Mesodermal cell (in vitro differentiated cells): ENCODE data around the gene DACT2. TPM values are rescaled to one million over a fixed set of nuclear protein-coding genes. Genes with fewer than 3 reads are reported as not detected.
A peak's percentile ranks its signal among the peaks of the same experiment; 100 is the strongest.

Source experiments
- H3K27ac ChIP-seq: 2 replicates; pipeline ENCODE4 v1.7.0; 2013; ENCODE audit warnings: mild to moderate bottlenecking, low read depth, low read length, moderate library complexity; ENCODE audit not compliant: severe bottlenecking
- H3K36me3 ChIP-seq: 2 replicates; pipeline ENCODE4 v1.7.1; 2013; ENCODE audit warnings: mild to moderate bottlenecking, low read length, moderate library complexity; ENCODE audit not compliant: control insufficient read depth, insufficient read depth
- H3K4me1 ChIP-seq: one replicate; pipeline ENCODE4 v1.7.1; 2013; ENCODE audit warnings: mild to moderate bottlenecking, low read length; ENCODE audit not compliant: insufficient read depth, control insufficient read depth, poor library complexity, severe bottlenecking
- H3K4me3 ChIP-seq: 2 replicates; pipeline ENCODE4 v1.7.0; 2013; ENCODE audit warnings: low read length, control low read depth, mild to moderate bottlenecking; ENCODE audit not compliant: insufficient read depth, poor library complexity, severe bottlenecking; ENCODE audit errors: extremely low read depth
- H3K9me3 ChIP-seq: 2 replicates; pipeline ENCODE4 v1.7.1; 2013; ENCODE audit warnings: mild to moderate bottlenecking, low read length, moderate library complexity; ENCODE audit not compliant: control insufficient read depth
- WGBS, 2 experiments: methylation state at CpG; one replicate each; pipeline ENCODE4 v1.1.5; 2013; ENCODE audit warnings: missing lambda C conversion rate in 2 of 2; ENCODE audit not compliant: insufficient coverage in 2 of 2; 5-methylcytosine and 5-hydroxymethylcytosine counted together
- polyA plus RNA-seq, 2 experiments: library from polyadenylated mRNA; stranded (reverse); fragments of 50-300 nt; gene quantifications; one replicate each; pipeline ENCODE4 v1.2.3, GENCODE V29; 2013

DACT2 gene, protein sequence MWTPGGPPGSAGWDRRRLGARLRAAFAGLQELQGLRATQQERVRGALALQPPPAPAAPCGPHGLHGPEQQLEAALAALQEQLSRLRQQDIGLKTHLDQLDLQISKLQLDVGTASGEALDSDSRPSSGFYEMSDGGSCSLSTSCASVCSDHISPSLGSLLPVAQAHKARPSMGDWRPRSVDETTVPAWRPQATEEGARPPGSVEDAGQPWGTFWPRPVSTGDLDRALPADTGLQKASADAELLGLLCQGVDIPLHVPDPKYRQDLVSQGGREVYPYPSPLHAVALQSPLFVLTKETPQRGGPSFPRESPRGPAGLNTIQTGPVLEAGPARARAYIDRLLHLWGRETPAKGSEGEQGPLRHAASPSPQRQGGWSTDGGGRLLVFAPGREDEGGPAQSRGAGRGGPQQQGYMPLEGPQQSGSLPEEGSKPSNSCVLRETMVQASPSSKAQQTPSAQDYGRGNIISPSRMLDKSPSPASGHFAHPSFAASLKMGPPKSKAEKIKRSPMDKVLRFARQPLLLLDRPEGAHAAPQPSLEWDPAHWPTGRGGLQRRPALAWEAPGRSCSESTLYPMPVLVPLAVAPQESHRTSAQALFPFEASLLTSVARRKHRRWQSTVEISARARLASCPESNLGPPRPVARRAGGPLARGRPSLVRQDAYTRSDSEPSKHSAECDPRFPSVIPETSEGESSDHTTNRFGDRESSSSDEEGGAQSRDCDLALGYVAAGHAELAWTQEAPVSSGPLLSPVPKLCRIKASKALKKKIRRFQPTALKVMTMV
- polyA plus RNA-seq (2013, experiment 1 of 2): 0.41 TPM
- 0.86 TPM for polyA plus RNA-seq (2013, experiment 2 of 2)

DNA sequence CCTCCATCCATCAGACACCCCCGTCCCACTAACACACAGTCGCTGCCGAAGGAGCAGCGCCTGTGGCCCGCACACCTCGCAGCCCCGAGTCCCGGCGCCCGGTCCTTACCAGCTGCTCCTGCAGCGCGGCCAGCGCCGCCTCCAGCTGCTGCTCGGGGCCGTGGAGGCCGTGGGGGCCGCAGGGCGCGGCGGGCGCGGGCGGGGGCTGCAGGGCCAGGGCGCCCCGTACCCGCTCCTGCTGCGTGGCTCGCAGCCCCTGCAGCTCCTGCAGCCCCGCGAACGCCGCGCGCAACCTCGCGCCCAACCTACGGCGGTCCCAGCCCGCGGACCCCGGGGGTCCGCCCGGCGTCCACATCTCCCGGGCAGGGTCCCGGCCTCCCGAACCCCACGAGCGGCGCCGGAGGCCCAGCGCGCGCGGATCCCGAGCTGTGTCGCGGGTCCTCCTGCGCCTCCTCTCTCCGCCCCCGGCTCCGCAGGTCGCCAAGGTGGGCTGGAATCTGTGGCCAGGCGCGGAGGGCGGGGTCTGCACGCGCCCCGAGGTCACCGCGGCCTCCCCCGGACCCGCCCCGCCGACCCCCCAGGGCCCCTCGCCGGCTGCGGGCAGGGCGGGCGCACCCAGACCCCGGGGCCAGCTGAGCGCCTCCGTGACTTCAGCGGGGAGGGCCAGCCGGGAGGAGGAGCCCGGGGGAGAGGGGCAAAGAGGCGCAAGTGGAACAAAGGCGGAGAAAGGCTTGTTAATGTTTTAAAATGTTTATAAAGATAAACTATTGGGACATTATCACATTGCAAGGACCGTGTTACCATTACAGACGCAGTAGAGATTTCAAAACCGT is at the start of gene DACT2:
Gene DACT2 (minus strand): TSS at position 499 of the 833 bp plus-strand sequence. CDS start 144 bp downstream, at position 355.
- 0 to 1% methylated on average over 54 to 67 of the region's 92 CpGs for WGBS, 2 experiments
- peaks cover 7% of the 10 kb centered on the region for H3K9me3 ChIP-seq
- H3K36me3 ChIP-seq: no peaks in the 10 kb centered on the region
- peak within 1 kb of the TSS; percentile 43 for H3K4me3 ChIP-seq
- H3K4me1 ChIP-seq: peaks cover 2% of the 10 kb centered on the region
- H3K27ac ChIP-seq: no peak within 1 kb of the TSS

DNA sequence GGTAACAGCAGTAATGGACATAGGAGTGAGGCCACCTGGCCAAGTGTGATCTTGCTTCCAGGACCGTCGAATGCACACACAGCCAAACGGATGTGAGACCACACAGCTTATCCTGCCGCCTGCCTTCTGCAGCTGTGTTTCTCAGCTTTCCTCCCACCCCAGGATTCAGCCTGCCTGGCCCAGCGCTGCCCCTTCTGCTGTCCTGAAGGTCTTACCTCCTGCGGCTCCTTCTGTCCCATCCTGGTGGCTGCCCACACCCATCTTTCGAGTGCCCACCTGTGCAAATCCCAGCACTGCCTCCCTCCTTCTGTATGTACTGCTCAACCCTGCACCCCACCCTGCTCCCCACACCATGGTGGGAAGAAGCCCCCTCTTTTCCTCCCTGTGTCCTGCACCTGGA is 49.4 kb upstream of the DACT2 start:
- Histone ChIP-seq H3K4me3 (no peak overlapping the region), H3K27ac (no peak overlapping the region), H3K4me1 (no peaks in the 10 kb centered on the region), H3K36me3 (no peaks in the 10 kb centered on the region), H3K9me3 (peaks cover 4% of the 10 kb centered on the region)
- 87 to 92% methylated on average over 5 to 7 of the region's 7 CpGs for WGBS, 2 experiments

DNA sequence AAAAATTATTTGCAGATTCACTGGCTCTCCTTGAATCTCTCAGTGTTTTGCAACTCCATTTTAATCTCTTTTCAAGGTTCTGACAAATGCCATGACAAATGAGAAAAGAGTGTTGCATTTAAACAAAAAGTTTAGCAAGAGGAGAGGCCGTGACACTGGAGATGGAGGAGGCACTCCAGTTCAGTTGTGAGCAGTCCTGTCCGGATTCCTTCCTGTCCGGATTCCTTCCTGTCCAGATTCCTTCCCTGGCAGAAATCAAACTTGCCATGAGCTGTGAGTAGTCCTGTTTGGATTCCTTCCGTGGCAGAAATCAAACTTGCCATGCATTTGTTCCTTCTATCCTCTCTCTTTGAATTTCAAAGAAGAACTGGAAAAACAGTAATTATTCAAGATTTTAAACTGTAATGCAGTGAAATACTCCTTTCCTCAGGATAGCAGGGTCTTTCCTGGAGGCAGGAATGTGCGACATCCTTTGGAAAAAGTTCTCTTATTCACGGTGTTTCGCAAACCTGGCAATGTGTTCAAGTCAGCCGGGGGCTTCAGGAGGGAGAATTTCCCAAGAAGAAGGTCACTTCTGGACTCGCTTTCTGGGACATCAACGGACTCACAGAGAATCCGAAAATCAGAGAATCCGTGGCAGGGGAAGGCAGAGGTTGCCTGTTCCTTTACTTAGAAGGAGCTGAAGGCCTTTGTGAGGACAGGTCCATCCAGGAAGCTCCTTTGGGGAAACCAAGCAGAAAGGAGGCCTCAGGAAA is 48.7 kb upstream of the DACT2 start:
- H3K4me3 ChIP-seq: no peak overlapping the region
- peaks cover 4% of the 10 kb centered on the region for H3K9me3 ChIP-seq
- H3K27ac ChIP-seq: no peak overlapping the region
- 88 to 93% methylated on average over 11 of the region's 12 CpGs for WGBS, 2 experiments
- no peaks in the 10 kb centered on the region for H3K4me1 ChIP-seq
- no peaks in the 10 kb centered on the region for H3K36me3 ChIP-seq

DNA sequence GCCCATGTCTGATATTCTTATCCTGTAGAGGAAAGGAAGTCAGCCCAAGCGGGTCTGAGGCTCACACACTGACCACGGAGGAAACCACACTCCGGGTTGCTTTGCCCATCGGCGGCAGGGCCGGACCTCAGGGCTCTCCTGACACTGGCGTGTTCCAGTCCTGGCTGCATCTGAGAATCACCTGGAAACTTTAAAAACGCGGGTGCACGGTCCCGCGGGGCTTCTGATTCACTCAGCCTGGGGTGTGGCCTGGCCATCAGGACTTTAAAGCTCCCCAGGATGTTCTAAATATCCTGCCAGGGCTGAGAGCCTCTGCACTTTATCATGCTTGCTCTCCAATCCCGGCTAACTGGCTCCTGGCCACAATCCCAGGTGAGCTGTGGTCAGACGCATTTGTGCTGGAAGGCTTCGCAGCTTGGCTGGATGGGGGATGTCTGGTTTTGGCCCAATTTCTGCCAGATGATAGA is 47.7 kb upstream of the DACT2 start:
- Histone ChIP-seq H3K4me3 (no peak overlapping the region), H3K36me3 (no peaks in the 10 kb centered on the region), H3K4me1 (no peaks in the 10 kb centered on the region), H3K9me3 (peaks cover 4% of the 10 kb centered on the region), H3K27ac (no peak overlapping the region)
- WGBS, 2 experiments: 89 to 92% methylated on average over 15 of the region's 15 CpGs

DNA sequence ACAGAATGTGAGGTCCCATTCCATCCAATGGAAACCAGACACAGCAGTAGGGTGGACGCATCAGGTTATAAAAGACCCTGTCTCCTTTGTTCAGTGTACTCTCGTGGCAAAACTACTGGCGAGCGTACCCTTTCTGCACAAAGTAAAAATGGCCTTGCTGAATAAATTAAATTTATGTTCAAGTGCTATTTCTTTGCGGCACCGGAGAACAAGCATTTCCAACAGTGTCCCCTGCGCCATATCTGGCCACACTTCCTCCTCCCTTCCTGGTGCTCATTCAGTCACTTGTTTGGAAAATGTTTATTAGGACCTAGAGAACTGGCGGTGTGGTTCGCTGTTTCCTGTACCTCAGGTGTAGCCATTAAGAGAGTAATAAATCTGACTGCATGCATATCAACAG is 46.9 kb upstream of the DACT2 start:
- WGBS, 2 experiments: 94 to 95% methylated on average over 6 to 9 of the region's 9 CpGs
- peaks cover 4% of the 10 kb centered on the region for H3K9me3 ChIP-seq
- H3K4me3 ChIP-seq: no peak overlapping the region
- no peaks in the 10 kb centered on the region for H3K36me3 ChIP-seq
- H3K4me1 ChIP-seq: no peaks in the 10 kb centered on the region
- H3K27ac ChIP-seq: no peak overlapping the region

DNA sequence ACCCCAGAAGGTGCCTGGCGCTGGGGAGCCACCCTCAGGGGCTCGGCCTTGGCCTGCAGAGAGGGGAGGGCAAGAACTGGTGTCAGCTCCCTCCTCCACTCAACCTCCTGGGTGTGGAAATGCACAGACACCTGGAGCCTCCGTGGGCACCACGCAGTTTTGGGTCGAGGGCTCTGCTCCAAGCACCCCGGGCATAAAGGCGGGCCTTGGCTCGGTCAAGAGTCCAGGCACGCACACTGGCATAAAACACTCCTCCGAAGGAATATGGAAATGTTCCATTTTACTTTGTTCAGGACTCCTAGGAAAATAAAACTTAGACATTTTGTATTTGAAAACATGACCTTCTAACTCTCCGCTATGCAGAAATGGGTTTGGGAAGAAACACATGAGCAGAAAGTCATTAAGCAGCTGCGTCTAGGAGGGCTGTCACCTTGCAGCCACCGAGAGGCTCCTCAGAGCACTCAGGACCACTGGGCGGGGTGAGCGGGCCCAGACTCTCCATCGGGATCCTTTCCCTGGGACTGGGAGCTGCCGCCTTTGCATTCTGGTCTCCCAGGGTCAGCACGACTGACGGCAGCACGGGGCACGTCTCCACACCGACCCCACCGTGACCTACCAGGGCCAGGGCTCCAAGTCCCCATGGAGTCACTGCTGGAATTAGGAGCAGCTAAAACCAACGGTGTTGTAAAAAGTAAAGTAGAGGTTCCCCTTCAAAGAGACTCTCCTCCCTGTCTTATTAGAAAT is 46.0 kb upstream of the DACT2 start:
- 92 to 96% methylated on average over 20 to 21 of the region's 24 CpGs for WGBS, 2 experiments
- Histone ChIP-seq H3K27ac (no peak overlapping the region), H3K4me3 (no peak overlapping the region), H3K4me1 (no peaks in the 10 kb centered on the region), H3K36me3 (no peaks in the 10 kb centered on the region), H3K9me3 (peaks cover 4% of the 10 kb centered on the region)

DNA sequence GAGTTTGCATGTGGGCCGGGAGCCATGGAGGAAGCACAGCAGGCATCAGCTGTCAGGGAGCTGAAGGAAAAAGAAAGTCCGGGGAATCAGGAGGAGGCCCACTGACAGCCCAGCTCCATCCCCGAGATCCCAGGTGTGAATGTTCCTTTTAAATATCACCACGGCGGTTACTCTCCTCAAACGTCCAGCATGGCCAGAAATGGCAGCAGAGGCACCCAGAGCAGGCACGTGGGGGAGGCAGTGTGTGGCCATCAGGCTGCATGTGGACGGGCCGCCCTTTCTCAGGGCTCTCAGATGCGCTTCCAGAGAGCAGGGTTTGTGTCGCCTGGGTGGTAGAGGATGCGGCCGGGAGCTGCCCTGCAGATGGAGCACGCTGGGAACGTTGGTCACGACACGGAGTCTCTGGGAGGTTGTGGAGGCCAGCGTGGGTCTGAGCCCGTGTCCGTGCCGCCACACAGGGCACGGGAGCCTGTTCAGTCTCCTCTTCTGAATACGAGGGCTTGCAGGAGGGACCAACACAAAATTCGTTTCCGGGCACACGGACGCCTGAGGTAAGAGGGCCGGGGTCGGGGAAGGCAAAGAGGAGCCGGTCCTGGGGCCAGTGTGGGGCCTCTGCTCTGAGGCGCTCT is 45.3 kb upstream of the DACT2 start:
- H3K9me3 ChIP-seq: peaks cover 4% of the 10 kb centered on the region
- no peak overlapping the region for H3K4me3 ChIP-seq
- no peak overlapping the region for H3K27ac ChIP-seq
- no peaks in the 10 kb centered on the region for H3K4me1 ChIP-seq
- 93 to 94% methylated on average over 25 to 31 of the region's 31 CpGs for WGBS, 2 experiments
- no peaks in the 10 kb centered on the region for H3K36me3 ChIP-seq

DNA sequence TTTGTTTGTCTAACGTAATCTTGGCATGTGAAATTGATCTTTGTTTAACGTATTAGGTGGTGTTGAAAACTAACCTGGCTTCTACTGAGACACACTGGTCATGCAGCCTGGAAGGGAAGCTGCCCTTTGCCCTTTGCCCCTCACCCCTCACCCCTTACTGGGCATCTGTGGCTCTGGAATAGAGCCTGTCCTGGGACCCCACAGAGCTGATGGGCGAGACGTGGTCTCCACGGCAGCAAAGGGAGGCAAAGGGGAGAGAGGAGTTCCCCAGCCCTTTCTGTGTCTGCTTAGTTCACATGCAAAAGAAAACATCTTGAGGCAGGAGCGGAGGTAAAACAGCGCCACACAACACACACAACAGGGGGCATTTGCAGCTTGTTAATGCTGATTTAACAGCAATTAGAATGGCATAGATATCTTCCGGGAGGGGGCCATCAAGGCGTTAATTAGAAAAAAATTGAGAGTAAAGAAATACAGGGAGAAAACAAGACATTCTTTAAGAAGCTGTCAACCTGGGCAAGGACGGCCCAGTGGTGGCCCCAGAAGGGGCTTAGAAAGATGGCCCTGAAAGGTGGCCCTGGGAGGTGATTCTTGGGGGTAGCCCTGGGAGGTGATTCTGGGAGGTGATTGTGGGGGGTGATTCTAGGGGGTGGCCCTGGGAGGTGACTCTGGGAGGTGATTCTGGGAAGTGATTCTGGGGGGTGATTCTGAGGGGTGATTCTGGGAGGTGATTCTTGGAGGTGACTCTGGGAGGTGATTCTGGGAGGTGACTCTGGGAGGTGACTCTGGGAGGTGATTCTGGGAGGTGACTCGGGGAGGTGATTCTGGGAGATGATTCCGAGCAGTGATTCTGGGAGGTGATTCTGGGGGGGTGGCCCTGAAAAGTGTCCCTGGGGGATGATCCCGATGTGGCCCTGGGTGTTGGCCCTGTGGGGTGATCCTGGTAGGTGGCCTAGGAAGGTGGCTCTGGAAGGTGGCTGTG is 44.5 kb upstream of the DACT2 start:
- no peaks in the 10 kb centered on the region for H3K36me3 ChIP-seq
- H3K4me1 ChIP-seq: no peaks in the 10 kb centered on the region
- H3K9me3 ChIP-seq: peaks cover 4% of the 10 kb centered on the region
- H3K27ac ChIP-seq: no peak overlapping the region
- 61 to 64% methylated on average over 10 to 12 of the region's 13 CpGs for WGBS, 2 experiments
- H3K4me3 ChIP-seq: no peak overlapping the region
